GM18517 (cell line): ENCODE results near the gene PROSER1.
"Not testable (repeated sequence)": the region's sequence is repeated elsewhere in the genome, so short reads cannot be mapped to it uniquely, and the experiment has no call there.

Experiments
- ATAC-seq: cut with Tn5 transposase; IDR thresholded peaks from one replicate; pipeline ENCODE4 v1.9.1; 2021; ENCODE audit warnings: mild to moderate bottlenecking, moderate library complexity; ENCODE audit not compliant: unreplicated experiment

The PROSER1 gene

GRCh38 chr13:39037880-39038568 lies at the start of gene PROSER1, which contains the start of gene NHLRC3:
Gene PROSER1, minus strand, starts transcription at chr13:39038089. Its CDS starts 847 bp downstream, at chr13:39037242.
Gene NHLRC3, plus strand, starts transcription at chr13:39038456. Its CDS starts 184 bp downstream, at chr13:39038640.
- ATAC-seq, result peak; percentile 64

- not testable (repeated sequence) for ATAC-seq
Observed at GRCh38 chr13:39086251-39086945, 48.5 kb upstream of the PROSER1 start.

- no peak for ATAC-seq
Observed at GRCh38 chr13:39073983-39074382, 36.1 kb upstream of the PROSER1 start.

GRCh38 chr13:39072842-39073241 lies 35.0 kb upstream of the PROSER1 start:
- no peak for ATAC-seq

- no peak for ATAC-seq
Observed at GRCh38 chr13:39062004-39062403, 24.1 kb upstream of the PROSER1 start.

- ATAC-seq, result no peak
Observed at GRCh38 chr13:39058040-39058439, 20.2 kb upstream of the PROSER1 start.

- ATAC-seq, result no peak
Observed at GRCh38 chr13:39056018-39056417, 18.1 kb upstream of the PROSER1 start.

- no peak for ATAC-seq
Observed at GRCh38 chr13:39054112-39054511, 16.2 kb upstream of the PROSER1 start.

- ATAC-seq, result no peak
Observed at GRCh38 chr13:39052944-39053343, 15.1 kb upstream of the PROSER1 start.

- no peak for ATAC-seq
Observed at GRCh38 chr13:39051157-39051556, 13.3 kb upstream of the PROSER1 start.

- no peak for ATAC-seq
Observed at GRCh38 chr13:39049274-39049673, 11.4 kb upstream of the PROSER1 start.

GRCh38 chr13:39048806-39049205 lies 10.9 kb upstream of the PROSER1 start:
- ATAC-seq, result no peak

GRCh38 chr13:39047560-39047959 lies 9.7 kb upstream of the PROSER1 start:
- no peak for ATAC-seq

GRCh38 chr13:39044536-39044935 lies 6.6 kb upstream of the PROSER1 start:
- ATAC-seq, result peak; percentile 63

- ATAC-seq, result no peak
Observed at GRCh38 chr13:39040206-39040605, 2.3 kb upstream of the PROSER1 start.

GRCh38 chr13:39039041-39039440 lies 1.2 kb upstream of the PROSER1 start:
- ATAC-seq, result no peak

- peak; percentile 31 for ATAC-seq
Observed at GRCh38 chr13:39038569-39039030, 711 bp upstream of the PROSER1 start.

GRCh38 chr13:39037410-39037879 lies 444 bp downstream of the PROSER1 start:
- ATAC-seq, result peak; percentile 46

- no peak for ATAC-seq
Observed at GRCh38 chr13:39036212-39036611, 1.7 kb downstream of the PROSER1 start.

GRCh38 chr13:39035799-39036198 lies 2.1 kb downstream of the PROSER1 start:
- no peak for ATAC-seq

GRCh38 chr13:39035204-39035603 lies 2.7 kb downstream of the PROSER1 start:
- ATAC-seq, result no peak

- ATAC-seq, result no peak
Observed at GRCh38 chr13:39034085-39034484, 3.8 kb downstream of the PROSER1 start.
